OCI-LY1 (cell line): ENCODE data around the gene RAB3IL1.

Source experiments
- H2AFZ ChIP-seq: fragments of 200-600 bp; sonication (generic), shearing (Covaris generic); 2 replicates; pipeline ENCODE4 v1.6.0; 2014; ENCODE audit warnings: antibody characterized with exemption, mild to moderate bottlenecking, low read length
- H3F3A ChIP-seq: fragments of 200-600 bp; sonication (generic), shearing (Covaris generic); 2 replicates; pipeline ENCODE4 v1.6.0; 2014; ENCODE audit warnings: mild to moderate bottlenecking, antibody characterized with exemption, low read length, moderate library complexity; ENCODE audit not compliant: insufficient read depth
- H3K27ac ChIP-seq: fragments of 200-600 bp; sonication (generic); 2 replicates; pipeline ENCODE4 v1.5.1; 2014; ENCODE audit warnings: low read length, mixed run types, mild to moderate bottlenecking, low read depth; ENCODE audit not compliant: poor library complexity, severe bottlenecking
- H3K27me3 ChIP-seq: fragments of 200-600 bp; sonication (generic); 2 replicates; pipeline ENCODE4 v1.6.0; 2014; ENCODE audit warnings: antibody characterized with exemption, mild to moderate bottlenecking, low read length, moderate library complexity; ENCODE audit not compliant: insufficient read depth
- H3K36me3 ChIP-seq: fragments of 200-600 bp; sonication (generic); 2 replicates; pipeline ENCODE4 v1.6.1; 2014; ENCODE audit warnings: mild to moderate bottlenecking, antibody characterized with exemption, low read length, moderate library complexity, mixed read lengths; ENCODE audit not compliant: insufficient read depth
- H3K4me1 ChIP-seq: fragments of 200-600 bp; sonication (generic); 2 replicates; pipeline ENCODE4 v1.5.1; 2014; ENCODE audit warnings: mild to moderate bottlenecking, low read length, moderate library complexity; ENCODE audit not compliant: insufficient read depth, severe bottlenecking
- H3K4me2 ChIP-seq: fragments of 200-600 bp; sonication (generic), shearing (Covaris generic); 2 replicates; pipeline ENCODE4 v1.6.1; 2014; ENCODE audit warnings: low read length
- H3K4me3 ChIP-seq: fragments of 200-600 bp; sonication (generic); 2 replicates; pipeline ENCODE4 v1.5.1; 2014; ENCODE audit warnings: low read length, low read depth, mild to moderate bottlenecking, mixed read lengths; ENCODE audit not compliant: poor library complexity, severe bottlenecking
- H3K79me2 ChIP-seq: fragments of 200-600 bp; shearing (Covaris generic); 2 replicates; pipeline ENCODE4 v1.6.1; 2016; ENCODE audit warnings: mixed run types, low read length, mixed read lengths; ENCODE audit not compliant: insufficient read depth
- H3K9ac ChIP-seq: fragments of 200-600 bp; sonication (generic), shearing (Covaris generic); 2 replicates; pipeline ENCODE4 v1.6.1; 2014; ENCODE audit warnings: mild to moderate bottlenecking, low read length, mixed read lengths
- H3K9me2 ChIP-seq: fragments of 200-600 bp; sonication (generic), shearing (Covaris generic); 2 replicates; pipeline ENCODE4 v1.6.1; 2014; ENCODE audit warnings: low read depth, mild to moderate bottlenecking, low read length, mixed read lengths
- H3K9me3 ChIP-seq: fragments of 200-600 bp; shearing (Covaris generic); 2 replicates; pipeline ENCODE4 v1.6.1; 2014; ENCODE audit warnings: low read length, mixed read lengths
- H4K20me1 ChIP-seq: fragments of 200-600 bp; sonication (generic), shearing (Covaris generic); 2 replicates; pipeline ENCODE4 v1.6.0; 2016; ENCODE audit warnings: mild to moderate bottlenecking, low read length; ENCODE audit not compliant: insufficient read depth
- EZH2 ChIP-seq: fragments of 200-600 bp; sonication (generic), shearing (Covaris generic); IDR thresholded peaks from 2 replicates; pipeline ENCODE4 v1.8.0; 2017; ENCODE audit warnings: borderline replicate concordance, mixed run types, mild to moderate bottlenecking, antibody characterized with exemption, low read length, moderate library complexity, mixed read lengths
- TF ChIP-seq, protein P1 (sequence below): fragments of 200-600 bp; sonication (generic), shearing (Covaris generic); IDR thresholded peaks from 2 replicates; pipeline ENCODE4 v1.5.1; 2017; ENCODE audit warnings: mild to moderate bottlenecking, antibody characterized with exemption, low read length, moderate library complexity, mixed read lengths

RAB3IL1 gene

DNA sequence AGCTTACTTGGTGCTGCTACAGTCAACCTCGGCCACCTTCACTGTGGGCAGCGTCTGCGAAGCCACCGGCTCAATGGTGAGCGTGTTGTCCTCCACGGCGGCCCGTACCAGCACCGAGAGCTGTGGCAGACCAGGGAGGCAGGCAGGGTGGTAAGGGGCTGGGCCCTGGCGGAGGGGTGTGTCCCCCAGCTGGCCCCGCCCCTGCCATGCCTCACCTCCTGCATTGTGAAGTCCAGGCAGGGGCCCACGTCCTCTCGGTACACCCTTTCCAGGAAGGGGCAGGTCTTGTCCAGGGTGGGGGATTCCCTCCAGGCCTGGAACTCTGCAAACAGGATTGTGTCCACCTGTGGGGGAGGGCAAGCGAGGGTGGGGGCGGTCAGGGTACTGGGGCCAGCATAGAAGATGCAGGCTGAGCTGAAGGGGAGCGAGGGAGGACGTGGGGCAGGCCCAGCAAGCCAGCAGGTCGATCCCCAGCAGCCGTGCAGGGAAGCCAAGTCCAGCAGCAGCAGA is 12.8 kb downstream of the RAB3IL1 start:
- no peak for TF ChIP-seq EZH2
- TF ChIP-seq, protein P1, sequence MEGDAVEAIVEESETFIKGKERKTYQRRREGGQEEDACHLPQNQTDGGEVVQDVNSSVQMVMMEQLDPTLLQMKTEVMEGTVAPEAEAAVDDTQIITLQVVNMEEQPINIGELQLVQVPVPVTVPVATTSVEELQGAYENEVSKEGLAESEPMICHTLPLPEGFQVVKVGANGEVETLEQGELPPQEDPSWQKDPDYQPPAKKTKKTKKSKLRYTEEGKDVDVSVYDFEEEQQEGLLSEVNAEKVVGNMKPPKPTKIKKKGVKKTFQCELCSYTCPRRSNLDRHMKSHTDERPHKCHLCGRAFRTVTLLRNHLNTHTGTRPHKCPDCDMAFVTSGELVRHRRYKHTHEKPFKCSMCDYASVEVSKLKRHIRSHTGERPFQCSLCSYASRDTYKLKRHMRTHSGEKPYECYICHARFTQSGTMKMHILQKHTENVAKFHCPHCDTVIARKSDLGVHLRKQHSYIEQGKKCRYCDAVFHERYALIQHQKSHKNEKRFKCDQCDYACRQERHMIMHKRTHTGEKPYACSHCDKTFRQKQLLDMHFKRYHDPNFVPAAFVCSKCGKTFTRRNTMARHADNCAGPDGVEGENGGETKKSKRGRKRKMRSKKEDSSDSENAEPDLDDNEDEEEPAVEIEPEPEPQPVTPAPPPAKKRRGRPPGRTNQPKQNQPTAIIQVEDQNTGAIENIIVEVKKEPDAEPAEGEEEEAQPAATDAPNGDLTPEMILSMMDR: no peak
- no peak overlapping the region for H3K27ac ChIP-seq
- no peaks in the 10 kb centered on the region for H3F3A ChIP-seq
- no peak overlapping the region for H2AFZ ChIP-seq
- H3K27me3 ChIP-seq: no peaks in the 10 kb centered on the region; the same call in 1 of the 2 replicates
- H3K9me3 ChIP-seq: no peaks in the 10 kb centered on the region
- no peaks in the 10 kb centered on the region for H3K9me2 ChIP-seq
- H4K20me1 ChIP-seq: no peaks in the 10 kb centered on the region
- H3K4me2 ChIP-seq: no peak overlapping the region
- no peak overlapping the region for H3K9ac ChIP-seq
- no peaks in the 10 kb centered on the region for H3K79me2 ChIP-seq
- no peak overlapping the region for H3K4me3 ChIP-seq
- H3K4me1 ChIP-seq: no peaks in the 10 kb centered on the region
- no peaks in the 10 kb centered on the region for H3K36me3 ChIP-seq

GRCh38 chr11:61903845-61904244 is 13.5 kb downstream of the RAB3IL1 start:
- H3F3A ChIP-seq: no peaks in the 10 kb centered on the region
- H3K9me3 ChIP-seq: no peaks in the 10 kb centered on the region
- H3K4me1 ChIP-seq: peaks cover 2% of the 10 kb centered on the region
- H3K27ac ChIP-seq: no peak overlapping the region
- H3K79me2 ChIP-seq: no peaks in the 10 kb centered on the region
- H3K4me3 ChIP-seq: no peak overlapping the region
- no peaks in the 10 kb centered on the region for H3K36me3 ChIP-seq
- H3K27me3 ChIP-seq: no peaks in the 10 kb centered on the region; the same call in 1 of the 2 replicates
- no peaks in the 10 kb centered on the region for H3K9me2 ChIP-seq
- TF ChIP-seq, protein P1: no peak
- TF ChIP-seq EZH2: no peak
- no peaks in the 10 kb centered on the region for H4K20me1 ChIP-seq
- no peak overlapping the region for H3K4me2 ChIP-seq
- H3K9ac ChIP-seq: no peak overlapping the region
- no peak overlapping the region for H2AFZ ChIP-seq

- H3K9me2 ChIP-seq: no peaks in the 10 kb centered on the region
- H3K27ac ChIP-seq: no peak overlapping the region
- no peaks in the 10 kb centered on the region for H3K36me3 ChIP-seq
- H4K20me1 ChIP-seq: no peaks in the 10 kb centered on the region
- no peak overlapping the region for H2AFZ ChIP-seq
- H3K9me3 ChIP-seq: no peaks in the 10 kb centered on the region
- H3F3A ChIP-seq: no peaks in the 10 kb centered on the region
- no peak overlapping the region for H3K4me2 ChIP-seq
- no peak overlapping the region for H3K9ac ChIP-seq
- H3K4me3 ChIP-seq: no peak overlapping the region
- TF ChIP-seq, protein P1: no peak
- TF ChIP-seq EZH2: no peak
- H3K4me1 ChIP-seq: peaks cover 6% of the 10 kb centered on the region
- H3K79me2 ChIP-seq: no peaks in the 10 kb centered on the region
- no peaks in the 10 kb centered on the region; the same call in 1 of the 2 replicates for H3K27me3 ChIP-seq
Observed at GRCh38 chr11:61902313-61902712, 15.1 kb downstream of the RAB3IL1 start.
